Skin epidermis (tissue), 12 donors: ENCODE data around the gene UBASH3B.
A peak's percentile ranks its signal among the peaks of the same experiment; 100 is the strongest.
"Not testable (repeated sequence)": the region's sequence is repeated elsewhere in the genome, so short reads cannot be mapped to it uniquely, and the experiment has no call there.

ENCODE experiments used
- H3K27ac ChIP-seq, 21 experiments: fragments of 200-600 bp; sonication (generic) in 11 of 21; one replicate each; pipeline ENCODE4 v1.5.0; 2020; ENCODE audit warnings: mild to moderate bottlenecking in 3 of 21, inconsistent platforms in 2 of 21, moderate library complexity in 2 of 21
- H3K4me3 ChIP-seq, 7 experiments: fragments of 200-600 bp; sonication (generic) in 2 of 7; one replicate each; pipeline ENCODE4 v1.5.0; 2020; ENCODE audit warnings: inconsistent platforms in 2 of 7, mild to moderate bottlenecking in 2 of 7, moderate library complexity in 1 of 7

UBASH3B gene

GRCh38 chr11:122724520-122724919 lies 69.0 kb downstream of the UBASH3B start:
- no peak overlapping the region for H3K27ac ChIP-seq

GRCh38 chr11:122726028-122726427 lies 70.5 kb downstream of the UBASH3B start:
- Histone ChIP-seq H3K4me3 (no peak overlapping the region), H3K27ac (peak overlapping the region in 1 of 21 experiments; percentile 53)

More at GRCh38 chr11:122724520-122724919, 69.0 kb downstream of the UBASH3B start:
- H3K4me3 ChIP-seq, result no peak overlapping the region

GRCh38 chr11:122727101-122727929 lies 71.8 kb downstream of the UBASH3B start:
- Histone ChIP-seq H3K27ac (peak overlapping the region in 12 of 21 experiments; percentile 1 to 72 (median 46)), H3K4me3 (no peak overlapping the region)

- Histone ChIP-seq H3K27ac (peak overlapping the region in 2 of 21 experiments; percentile 53 to 62), H3K4me3 (no peak overlapping the region)
These were observed 73.0 kb downstream of the UBASH3B start for GRCh38 chr11:122728561-122728960.

GRCh38 chr11:122729139-122729538 lies 73.6 kb downstream of the UBASH3B start:
- no peak overlapping the region for H3K27ac ChIP-seq
- H3K4me3 ChIP-seq, result no peak overlapping the region

GRCh38 chr11:122730694-122731093 lies 75.2 kb downstream of the UBASH3B start:
- not testable (repeated sequence) for H3K27ac ChIP-seq, H3K4me3 ChIP-seq

- Histone ChIP-seq H3K27ac (no peak overlapping the region), H3K4me3 (no peak overlapping the region)
These were observed 76.0 kb downstream of the UBASH3B start for GRCh38 chr11:122731500-122731913.

GRCh38 chr11:122732342-122733315 lies 77.1 kb downstream of the UBASH3B start:
- H3K27ac ChIP-seq, result peak overlapping the region in 2 of 21 experiments; percentile 4 to 38
- no peak overlapping the region for H3K4me3 ChIP-seq

GRCh38 chr11:122733318-122733717 lies 77.8 kb downstream of the UBASH3B start:
- H3K27ac ChIP-seq, result no peak overlapping the region
- H3K4me3 ChIP-seq, result no peak overlapping the region

- Histone ChIP-seq H3K27ac (no peak overlapping the region), H3K4me3 (no peak overlapping the region)
These were observed 79.5 kb downstream of the UBASH3B start for GRCh38 chr11:122734848-122735496.

- no peak overlapping the region for H3K4me3 ChIP-seq
- no peak overlapping the region for H3K27ac ChIP-seq
These were observed 82.6 kb downstream of the UBASH3B start for GRCh38 chr11:122737951-122738693.

GRCh38 chr11:122741613-122742300 lies 86.2 kb downstream of the UBASH3B start:
- H3K27ac ChIP-seq, result peak overlapping the region in 8 of 21 experiments; percentile 0 to 64 (median 15)
- H3K4me3 ChIP-seq, result no peak overlapping the region

GRCh38 chr11:122742301-122743018 lies 86.9 kb downstream of the UBASH3B start:
- Histone ChIP-seq H3K4me3 (no peak overlapping the region), H3K27ac (peak overlapping the region in 9 of 21 experiments; percentile 4 to 88 (median 76))

GRCh38 chr11:122743097-122743741 lies 87.7 kb downstream of the UBASH3B start:
- H3K27ac ChIP-seq, result peak overlapping the region in 11 of 21 experiments; percentile 4 to 88 (median 64)
- no peak overlapping the region for H3K4me3 ChIP-seq

GRCh38 chr11:122743949-122744348 lies 88.4 kb downstream of the UBASH3B start:
- Histone ChIP-seq H3K27ac (peak overlapping the region in 12 of 21 experiments; percentile 4 to 88 (median 54)), H3K4me3 (no peak overlapping the region)

GRCh38 chr11:122744357-122744756 lies 88.8 kb downstream of the UBASH3B start:
- Histone ChIP-seq H3K4me3 (no peak overlapping the region), H3K27ac (peak overlapping the region in 9 of 21 experiments; percentile 4 to 88 (median 70))

- Histone ChIP-seq H3K27ac (peak overlapping the region in 4 of 21 experiments; percentile 8 to 88 (median 79)), H3K4me3 (no peak overlapping the region)
These were observed 89.6 kb downstream of the UBASH3B start for GRCh38 chr11:122745111-122745510.
